GM12878 (cell line): ENCODE measurements around the gene PADI2. TPM values are rescaled to one million over a fixed set of nuclear protein-coding genes. Genes with fewer than 3 reads are reported as not detected.

Source experiments
- ATAC-seq: fragments of 200-7000 bp; cut with Tn5 transposase; 3 replicates; pipeline ENCODE4 v1.9.1; 2020; ENCODE audit warnings: mild to moderate bottlenecking, moderate library complexity
- BruUV-seq: library from RNA; stranded (reverse); fragments of 400-500 nt; replicated peaks from 2 replicates; lab custom pipeline; 2021; lab: Mats Ljungman, UMichigan
- CTCF ChIA-PET: fragments of 300-600 bp; sonication (Branson Sonifier 250); formaldehyde crosslinking; extraction: SDS; loops from one replicate; lab custom pipeline; 2021; ENCODE audit warnings: inconsistent platforms; lab: Yijun Ruan, JAX
- POLR2A ChIA-PET: fragments of 350-600 bp; formaldehyde crosslinking; extraction: SDS; loops from one replicate; lab custom pipeline; 2021; ENCODE audit warnings: inconsistent platforms; lab: Charles Lee
- RAD21 ChIA-PET: fragments of 300-600 bp; sonication (Branson Sonifier 250); formaldehyde crosslinking; loops from one replicate; lab custom pipeline; 2023; ENCODE audit warnings: antibody characterized with exemption; ENCODE audit not compliant: unreplicated experiment; lab: Charles Lee
- SMC1A ChIA-PET: fragments of 300-600 bp; sonication (Branson Sonifier 250); formaldehyde crosslinking; loops from one replicate; lab custom pipeline; 2023; ENCODE audit not compliant: unreplicated experiment, uncharacterized antibody; lab: Charles Lee
- DNase-seq: peaks from one replicate; pipeline ENCODE4 v3.0.0-alpha.2; 2011; ENCODE audit warnings: low read depth, low spot score
- FAIRE-seq: peaks from 3 replicates; lab custom pipeline; 2011; peaks lifted over from hg19 to GRCh38; lab: Jason Lieb, UNC
- H2AFZ ChIP-seq: 2 replicates; pipeline ENCODE4 v1.6.0; 2011; ENCODE audit warnings: low read depth, low read length, control low read depth; ENCODE audit not compliant: control insufficient read depth
- H3K27ac ChIP-seq: 2 replicates; pipeline ENCODE4 v1.5.1; 2011; ENCODE audit warnings: control low read depth; ENCODE audit not compliant: control insufficient read depth, insufficient read depth
- H3K27me3 ChIP-seq, 2 experiments: replicated peaks in 1 of 2; 2 replicates each; pipeline versions ENCODE4 v1.6.0 to v1.6.1; 2011; ENCODE audit warnings: low read length in 1 of 2; ENCODE audit not compliant: control insufficient read depth in 2 of 2, insufficient read depth in 2 of 2
- H3K36me3 ChIP-seq, 2 experiments: 2 replicates each; pipeline ENCODE4 v1.5.1; 2011; ENCODE audit warnings: low read length in 1 of 2; ENCODE audit not compliant: control insufficient read depth in 2 of 2, insufficient read depth in 2 of 2
- H3K4me1 ChIP-seq: 2 replicates; pipeline ENCODE4 v1.6.1; 2011; ENCODE audit warnings: mild to moderate bottlenecking, low read length, moderate library complexity, mixed read lengths; ENCODE audit not compliant: control insufficient read depth, insufficient read depth
- H3K4me2 ChIP-seq: 2 replicates; pipeline ENCODE4 v1.6.0; 2011; ENCODE audit warnings: control low read depth; ENCODE audit not compliant: control insufficient read depth, insufficient read depth
- H3K4me3 ChIP-seq: fragments of 200-600 bp; sonication (generic); 2 replicates; pipeline ENCODE4 v1.5.1; 2016
- H3K79me2 ChIP-seq: 2 replicates; pipeline ENCODE4 v1.6.0; 2011; ENCODE audit warnings: low read length; ENCODE audit not compliant: control insufficient read depth, insufficient read depth
- H3K9ac ChIP-seq: 2 replicates; pipeline ENCODE4 v1.8.0; 2011; ENCODE audit warnings: low read length, control low read depth, mixed read lengths; ENCODE audit not compliant: control insufficient read depth, insufficient read depth
- H3K9me3 ChIP-seq: replicated peaks from 3 replicates; pipeline ENCODE4 v1.5.1; 2011; ENCODE audit warnings: mild to moderate bottlenecking, low read length; ENCODE audit not compliant: control insufficient read depth, insufficient read depth
- H4K20me1 ChIP-seq: 2 replicates; pipeline ENCODE4 v1.6.0; 2011; ENCODE audit not compliant: control insufficient read depth, insufficient read depth
- CEBPZ ChIP-seq: fragments of 150-350 bp; IDR thresholded peaks from 2 replicates; pipeline ENCODE4 v1.6.1; 2016; ENCODE audit warnings: low read depth, low read length
- EGR1 ChIP-seq, 2 experiments: IDR thresholded peaks; 1 replicate in 1 of 2; 2 replicates in 1 of 2; pipeline ENCODE4 v1.6.1; 2011 to 2012; ENCODE audit warnings: low read depth in 2 of 2, low read length in 2 of 2, borderline replicate concordance in 1 of 2, mild to moderate bottlenecking in 1 of 2, moderate library complexity in 1 of 2
- GATAD2B ChIP-seq: fragments of 450-650 bp; conservative IDR thresholded peaks from 2 replicates; pipeline ENCODE4 v1.6.1; 2017; ENCODE audit warnings: low read depth, mild to moderate bottlenecking, moderate library complexity
- IKZF2 ChIP-seq, 2 experiments: fragments of 450-650 bp; IDR thresholded peaks; 2 replicates each; pipeline ENCODE4 v1.6.1; 2017; ENCODE audit warnings: mild to moderate bottlenecking in 2 of 2, moderate library complexity in 2 of 2
- NFXL1 ChIP-seq: fragments of 450-650 bp; IDR thresholded peaks from 2 replicates; pipeline ENCODE4 v1.6.1; 2017; ENCODE audit warnings: antibody characterized with exemption, mild to moderate bottlenecking, borderline replicate concordance
- NFYA ChIP-seq: IDR thresholded peaks from 2 replicates; pipeline ENCODE4 v1.6.1; 2011; ENCODE audit warnings: low read depth, mild to moderate bottlenecking, low read length, improper control_type of control experiment, borderline replicate concordance
- USF1 ChIP-seq: IDR thresholded peaks from 2 replicates; pipeline ENCODE4 v1.6.1; 2011; ENCODE audit warnings: borderline replicate concordance, low read depth, mild to moderate bottlenecking, moderate library complexity, mixed read lengths, low read length; ENCODE audit not compliant: insufficient read depth; ENCODE audit errors: extremely low read length
- YY1 ChIP-seq: IDR thresholded peaks from 2 replicates; pipeline ENCODE4 v1.6.1; 2011; ENCODE audit warnings: low read depth, mild to moderate bottlenecking, low read length
- WGBS: methylation state at CpG from one replicate; pipeline ENCODE4 v1.1.6; 2016; ENCODE audit warnings: low lambda C conversion rate; ENCODE audit not compliant: insufficient replicate concordance, insufficient coverage; ENCODE audit errors: missing lambda C conversion rate; 5-methylcytosine and 5-hydroxymethylcytosine counted together
- in situ Hi-C: fragments of 300-500 bp; cut with MboI; formaldehyde crosslinking; loops from 9 replicates; pipeline ENCODE4 v1.14.3; 2018; ENCODE audit warnings: mixed read lengths
- intact Hi-C: fragments of 100-400 bp; cut with micrococcal nuclease; formaldehyde crosslinking; loops from one replicate; pipeline ENCODE4 v1.14.2; 2022; ENCODE audit not compliant: unreplicated experiment
- polyA plus RNA-seq, 11 experiments: library from polyadenylated mRNA; depleted of rRNA in 4 of 11; unstranded in 6 of 11; stranded (reverse) in 5 of 11; fragments of >200 nt; fragmentation: Nextera tagmentation in 4 of 11; fragmentation: Illumina TruSeq in 1 of 11; extraction: Ambion mirVana in 4 of 11; extraction: Trizol in 1 of 11; gene quantifications; 1 replicate in 1 of 11; 2 replicates in 10 of 11; pipeline versions ENCODE4 v1.2.1 to v1.2.3, GENCODE V29; 2011 to 2016; ENCODE audit warnings: inconsistent platforms in 2 of 11, missing spikeins in 2 of 11, low read depth in 1 of 11
- total RNA-seq, 4 experiments: library from RNA; depleted of rRNA in 3 of 4; stranded (reverse); fragments of >200 nt in 3 of 4; fragmentation: Illumina TruSeq in 1 of 4; extraction: Trizol in 1 of 4; gene quantifications; 2 replicates each; pipeline versions ENCODE4 v1.2.1 to v1.2.3, GENCODE V29; 2013 to 2021

PADI2 gene
- total and polyA plus RNA-seq, 10 of the 15 experiments (the other 5 are each of a cell fraction or from before 2014, with no cell fraction given), result 0.05 to 3.0 (median 0.10) TPM; not detected in 1

GRCh38 chr1:17027900-17028299 lies 91.4 kb downstream of the PADI2 start:
- no peak for DNase-seq
- ChIA-PET SMC1A (no interaction called here), RAD21 (no interaction called here), CTCF (interaction anchor here (1.1 kb wide), 1 partner anchor 67 kb away, joined by 3 read pairs; no protein-coding TSS in a partner anchor), POLR2A (no interaction called here)
- no peak for TF ChIP-seq GATAD2B
- no peak for TF ChIP-seq EGR1 (IDR thresholded peaks at IDR 0.05; ENCODE audit: borderline replicate concordance in 1 of 2, low read depth in 2 of 2, low read length in 2 of 2)
- no peak for TF ChIP-seq USF1
- no peak for TF ChIP-seq CEBPZ
- TF ChIP-seq YY1, result no peak
- no peak for TF ChIP-seq NFXL1
- TF ChIP-seq NFYA, result no peak
- TF ChIP-seq IKZF2 (IDR thresholded peaks at IDR 0.05), result no peak
- no TSS peak for BruUV-seq
- 34% methylated on average over 2 of the region's 2 CpGs for WGBS
- H3K9me3 ChIP-seq, result no peaks in the 10 kb centered on the region
- no peak overlapping the region for H3K4me2 ChIP-seq
- H4K20me1 ChIP-seq, result no peaks in the 10 kb centered on the region
- H2AFZ ChIP-seq, result no peak overlapping the region
- H3K79me2 ChIP-seq, result no peaks in the 10 kb centered on the region
- no peak overlapping the region for H3K9ac ChIP-seq
- in situ Hi-C loops, result no loop called here
- no peak for ATAC-seq
- peaks cover 22 to 49% of the 10 kb centered on the region in 2 experiments for H3K36me3 ChIP-seq
- H3K4me3 ChIP-seq, result no peak overlapping the region
- H3K4me1 ChIP-seq, result peaks cover 7% of the 10 kb centered on the region
- intact Hi-C loops, result no loop called here
- H3K27ac ChIP-seq, result no peak overlapping the region
- H3K27me3 ChIP-seq, result no peaks in the 10 kb centered on the region
- no peak for FAIRE-seq
